AG10803 (cell line): ENCODE measurements around the gene LAMA2.

Source experiments
- DNase-seq: peaks from one replicate; pipeline ENCODE4 v3.0.0; 2010; ENCODE audit warnings: low read depth
- H3K4me3 ChIP-seq: 2 replicates; pipeline ENCODE4 v1.5.1; 2011; ENCODE audit warnings: mild to moderate bottlenecking, low read length, control low read depth
- CTCF ChIP-seq: conservative IDR thresholded peaks from 2 replicates; pipeline ENCODE4 v1.5.1; 2011; ENCODE audit warnings: mild to moderate bottlenecking, low read length, control low read depth, inconsistent platforms

Gene LAMA2

GRCh38 chr6:129473546-129473945 is 590.6 kb downstream of the LAMA2 start:
- no peak for TF ChIP-seq CTCF
- DNase-seq: no peak
- no peak overlapping the region for H3K4me3 ChIP-seq

GRCh38 chr6:129475477-129476247 is 592.7 kb downstream of the LAMA2 start:
- no peak for DNase-seq
- H3K4me3 ChIP-seq: no peak overlapping the region
- TF ChIP-seq CTCF: no peak

- DNase-seq: no peak
- no peak overlapping the region for H3K4me3 ChIP-seq
- no peak for TF ChIP-seq CTCF
Measured at GRCh38 chr6:129476248-129476564, 593.3 kb downstream of the LAMA2 start.

GRCh38 chr6:129476810-129477209 is 593.9 kb downstream of the LAMA2 start:
- no peak for DNase-seq
- H3K4me3 ChIP-seq: no peak overlapping the region
- TF ChIP-seq CTCF: no peak

GRCh38 chr6:129478379-129478778 is 595.4 kb downstream of the LAMA2 start:
- no peak overlapping the region for H3K4me3 ChIP-seq
- TF ChIP-seq CTCF: no peak
- DNase-seq: no peak

GRCh38 chr6:129481706-129482105 is 598.8 kb downstream of the LAMA2 start:
- peak; percentile 17 for DNase-seq
- no peak overlapping the region for H3K4me3 ChIP-seq
- no peak for TF ChIP-seq CTCF

GRCh38 chr6:129485746-129486145 is 602.8 kb downstream of the LAMA2 start:
- no peak for TF ChIP-seq CTCF
- DNase-seq: no peak
- H3K4me3 ChIP-seq: no peak overlapping the region
